WTC11 (cell line): ENCODE data around the gene TUBGCP4.

ENCODE experiments used
- CREM ChIP-seq: sonication (generic); formaldehyde crosslinking; IDR thresholded peaks from 2 replicates; pipeline ENCODE4 v1.8.1; 2022; ENCODE audit warnings: mild to moderate bottlenecking, missing genetic modification reagents, moderate library complexity
- JUN ChIP-seq: sonication (generic); formaldehyde crosslinking; IDR thresholded peaks from 2 replicates; pipeline ENCODE4 v1.8.0; 2023; ENCODE audit warnings: mild to moderate bottlenecking, missing genetic modification reagents
- KAT7 ChIP-seq: sonication (generic); formaldehyde crosslinking; IDR thresholded peaks from 2 replicates; pipeline ENCODE4 v1.8.1; 2023; ENCODE audit warnings: missing genetic modification reagents, mild to moderate bottlenecking, borderline replicate concordance
- NFE2L1 ChIP-seq: sonication (generic); formaldehyde crosslinking; IDR thresholded peaks from 2 replicates; pipeline ENCODE4 v1.8.1; 2023; ENCODE audit warnings: missing genetic modification reagents
- NFYB ChIP-seq: sonication (generic); formaldehyde crosslinking; conservative IDR thresholded peaks from 2 replicates; pipeline ENCODE4 v1.8.0; 2022; ENCODE audit warnings: low read depth, missing genetic modification reagents
- NR2C2 ChIP-seq: sonication (generic); formaldehyde crosslinking; IDR thresholded peaks from 2 replicates; pipeline ENCODE4 v1.8.0; 2022; ENCODE audit warnings: mild to moderate bottlenecking, missing genetic modification reagents
- TEAD4 ChIP-seq: sonication (generic); formaldehyde crosslinking; IDR thresholded peaks from 2 replicates; pipeline ENCODE4 v1.8.0; 2022; ENCODE audit warnings: mild to moderate bottlenecking, missing genetic modification reagents
- TP53 ChIP-seq: sonication (generic); formaldehyde crosslinking; IDR thresholded peaks from 2 replicates; pipeline ENCODE4 v1.8.1; 2023; ENCODE audit warnings: mild to moderate bottlenecking, missing genetic modification reagents
- ZBTB21 ChIP-seq: sonication (generic); formaldehyde crosslinking; IDR thresholded peaks from 2 replicates; pipeline ENCODE4 v1.8.1; 2023; ENCODE audit warnings: mild to moderate bottlenecking, missing genetic modification reagents, borderline replicate concordance
- TF ChIP-seq, protein P1 (sequence below): fragments of 200-600 bp; IDR thresholded peaks from 2 replicates; pipeline ENCODE4 v1.8.0; 2022; ENCODE audit warnings: antibody characterized with exemption
- TF ChIP-seq, protein P2 (sequence below): fragments of 250-450 bp; sonication (Bioruptor Pico); IDR thresholded peaks from 2 replicates; pipeline ENCODE4 v2.1.2; 2022; ENCODE audit warnings: mild to moderate bottlenecking, moderate library complexity
- TF ChIP-seq, protein P3 (sequence below): sonication (generic); formaldehyde crosslinking; IDR thresholded peaks from 2 replicates; pipeline ENCODE4 v1.8.0; 2022; ENCODE audit warnings: mild to moderate bottlenecking, missing genetic modification reagents
- TF ChIP-seq, protein P4 (sequence below): sonication (generic); formaldehyde crosslinking; IDR thresholded peaks from 2 replicates; pipeline ENCODE4 v1.8.1; 2023; ENCODE audit warnings: mild to moderate bottlenecking, moderate library complexity, missing genetic modification reagents

DNA sequence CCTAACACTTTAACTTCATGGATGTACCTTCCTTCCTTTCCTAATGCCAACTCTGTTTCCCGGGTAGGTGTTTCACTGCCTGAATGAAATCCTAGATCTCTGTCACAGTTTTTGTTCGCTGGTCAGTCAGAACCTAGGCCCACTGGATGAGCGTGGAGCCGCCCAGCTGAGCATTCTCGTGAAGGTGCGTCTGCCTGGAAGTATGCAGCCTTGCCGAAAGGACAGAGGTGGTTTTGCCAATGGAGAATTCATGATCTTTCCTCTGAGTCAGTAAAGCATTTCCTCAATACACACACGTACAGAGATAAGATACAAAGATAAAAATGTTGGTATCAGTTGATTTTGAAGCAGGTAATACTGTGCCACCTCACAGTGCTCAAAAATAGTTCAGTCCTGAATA is 32.7 kb downstream of the TUBGCP4 start:
- no peak for TF ChIP-seq TEAD4 (CRISPR knock-in tag)
- TF ChIP-seq, protein P1, sequence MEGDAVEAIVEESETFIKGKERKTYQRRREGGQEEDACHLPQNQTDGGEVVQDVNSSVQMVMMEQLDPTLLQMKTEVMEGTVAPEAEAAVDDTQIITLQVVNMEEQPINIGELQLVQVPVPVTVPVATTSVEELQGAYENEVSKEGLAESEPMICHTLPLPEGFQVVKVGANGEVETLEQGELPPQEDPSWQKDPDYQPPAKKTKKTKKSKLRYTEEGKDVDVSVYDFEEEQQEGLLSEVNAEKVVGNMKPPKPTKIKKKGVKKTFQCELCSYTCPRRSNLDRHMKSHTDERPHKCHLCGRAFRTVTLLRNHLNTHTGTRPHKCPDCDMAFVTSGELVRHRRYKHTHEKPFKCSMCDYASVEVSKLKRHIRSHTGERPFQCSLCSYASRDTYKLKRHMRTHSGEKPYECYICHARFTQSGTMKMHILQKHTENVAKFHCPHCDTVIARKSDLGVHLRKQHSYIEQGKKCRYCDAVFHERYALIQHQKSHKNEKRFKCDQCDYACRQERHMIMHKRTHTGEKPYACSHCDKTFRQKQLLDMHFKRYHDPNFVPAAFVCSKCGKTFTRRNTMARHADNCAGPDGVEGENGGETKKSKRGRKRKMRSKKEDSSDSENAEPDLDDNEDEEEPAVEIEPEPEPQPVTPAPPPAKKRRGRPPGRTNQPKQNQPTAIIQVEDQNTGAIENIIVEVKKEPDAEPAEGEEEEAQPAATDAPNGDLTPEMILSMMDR, result no peak
- TF ChIP-seq NR2C2 (CRISPR knock-in tag), result no peak
- TF ChIP-seq, protein P2, sequence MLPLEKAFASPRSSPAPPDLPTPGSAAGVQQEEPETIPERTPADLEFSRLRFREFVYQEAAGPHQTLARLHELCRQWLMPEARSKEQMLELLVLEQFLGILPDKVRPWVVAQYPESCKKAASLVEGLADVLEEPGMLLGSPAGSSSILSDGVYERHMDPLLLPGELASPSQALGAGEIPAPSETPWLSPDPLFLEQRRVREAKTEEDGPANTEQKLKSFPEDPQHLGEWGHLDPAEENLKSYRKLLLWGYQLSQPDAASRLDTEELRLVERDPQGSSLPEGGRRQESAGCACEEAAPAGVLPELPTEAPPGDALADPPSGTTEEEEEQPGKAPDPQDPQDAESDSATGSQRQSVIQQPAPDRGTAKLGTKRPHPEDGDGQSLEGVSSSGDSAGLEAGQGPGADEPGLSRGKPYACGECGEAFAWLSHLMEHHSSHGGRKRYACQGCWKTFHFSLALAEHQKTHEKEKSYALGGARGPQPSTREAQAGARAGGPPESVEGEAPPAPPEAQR (CRISPR knock-in tag), result no peak
- TF ChIP-seq TP53 (CRISPR knock-in tag), result no peak
- TF ChIP-seq NFYB (CRISPR knock-in tag), result no peak
- TF ChIP-seq, protein P3, sequence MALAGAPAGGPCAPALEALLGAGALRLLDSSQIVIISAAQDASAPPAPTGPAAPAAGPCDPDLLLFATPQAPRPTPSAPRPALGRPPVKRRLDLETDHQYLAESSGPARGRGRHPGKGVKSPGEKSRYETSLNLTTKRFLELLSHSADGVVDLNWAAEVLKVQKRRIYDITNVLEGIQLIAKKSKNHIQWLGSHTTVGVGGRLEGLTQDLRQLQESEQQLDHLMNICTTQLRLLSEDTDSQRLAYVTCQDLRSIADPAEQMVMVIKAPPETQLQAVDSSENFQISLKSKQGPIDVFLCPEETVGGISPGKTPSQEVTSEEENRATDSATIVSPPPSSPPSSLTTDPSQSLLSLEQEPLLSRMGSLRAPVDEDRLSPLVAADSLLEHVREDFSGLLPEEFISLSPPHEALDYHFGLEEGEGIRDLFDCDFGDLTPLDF (CRISPR knock-in tag), result no peak
- TF ChIP-seq, protein P4, sequence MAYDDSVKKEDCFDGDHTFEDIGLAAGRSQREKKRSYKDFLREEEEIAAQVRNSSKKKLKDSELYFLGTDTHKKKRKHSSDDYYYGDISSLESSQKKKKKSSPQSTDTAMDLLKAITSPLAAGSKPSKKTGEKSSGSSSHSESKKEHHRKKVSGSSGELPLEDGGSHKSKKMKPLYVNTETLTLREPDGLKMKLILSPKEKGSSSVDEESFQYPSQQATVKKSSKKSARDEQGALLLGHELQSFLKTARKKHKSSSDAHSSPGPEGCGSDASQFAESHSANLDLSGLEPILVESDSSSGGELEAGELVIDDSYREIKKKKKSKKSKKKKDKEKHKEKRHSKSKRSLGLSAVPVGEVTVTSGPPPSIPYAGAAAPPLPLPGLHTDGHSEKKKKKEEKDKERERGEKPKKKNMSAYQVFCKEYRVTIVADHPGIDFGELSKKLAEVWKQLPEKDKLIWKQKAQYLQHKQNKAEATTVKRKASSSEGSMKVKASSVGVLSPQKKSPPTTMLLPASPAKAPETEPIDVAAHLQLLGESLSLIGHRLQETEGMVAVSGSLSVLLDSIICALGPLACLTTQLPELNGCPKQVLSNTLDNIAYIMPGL (CRISPR knock-in tag), result no peak
- no peak for TF ChIP-seq NFE2L1
- no peak for TF ChIP-seq KAT7 (CRISPR knock-in tag)
- TF ChIP-seq CREM (CRISPR knock-in tag), result no peak
- TF ChIP-seq JUN, result no peak
- TF ChIP-seq ZBTB21 (CRISPR knock-in tag), result no peak
